Measurements from ENCODE around the gene EIF2S3B. TPM values are rescaled to one million over a fixed set of nuclear protein-coding genes. Genes with fewer than 3 reads are reported as not detected.

The EIF2S3B gene
- total RNA-seq, 3 donors from 2014 or later (not counting 1 experiment from before 2014, with no cell fraction given), result 0.88 TPM; not detected in 2

DNA sequence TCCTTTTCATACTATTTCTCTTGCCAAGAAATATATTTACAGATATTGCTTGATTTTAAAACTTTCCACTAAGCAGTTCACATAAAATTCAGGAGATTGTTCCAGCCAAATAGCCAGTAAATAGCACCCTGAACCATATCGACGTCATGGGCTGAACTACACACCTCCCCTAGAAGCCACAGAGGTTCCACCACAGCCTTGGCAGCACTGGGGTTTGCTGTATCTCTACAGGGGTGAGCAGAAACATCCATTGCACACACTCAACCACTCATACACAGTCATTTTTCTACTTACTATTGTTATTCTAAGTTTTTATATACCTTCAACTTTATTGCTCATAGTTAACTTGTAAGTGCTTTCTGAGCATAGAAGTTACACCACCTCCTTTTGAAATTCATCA, 8.1 kb upstream of the EIF2S3B start:
- Mint-ChIP-seq H3K27ac (peak overlapping the region; percentile 84 to 93), H3K4me1 (peaks cover 33 to 36% of the 10 kb centered on the region in 2 donors), H3K9me3 (no peaks in the 10 kb centered on the region), H3K27me3 (ENCODE audit: low read depth in 2 of 2) (no peaks in the 10 kb centered on the region), H3K36me3 (no peaks in the 10 kb centered on the region), H3K4me3 (peak overlapping the region; percentile 77)
- Histone ChIP-seq H3K4me1 (ENCODE audit: control insufficient read depth, insufficient read depth, low read length) (peaks cover 7% of the 10 kb centered on the region), H3K27me3 (ENCODE audit: control insufficient read depth, insufficient read depth, low read length) (no peaks in the 10 kb centered on the region), H3K9me3 (ENCODE audit: control insufficient read depth, insufficient read depth, low read length) (no peaks in the 10 kb centered on the region), H3K4me3 (ENCODE audit: low read length) (no peak overlapping the region), H3K27ac (ENCODE audit: low read length) (peak overlapping the region; percentile 65), H3K36me3 (ENCODE audit: control insufficient read depth, insufficient read depth, low read length) (no peaks in the 10 kb centered on the region)
- DNase-seq, result peak; percentile 65 to 79
- intact Hi-C loops (cut with micrococcal nuclease), result loop anchor here (1.0 to 5.0 kb wide), 5 partner anchors 44 to 285 kb away; partner anchors contain the start of genes GABARAPL1 and KLRC1
- TF ChIP-seq, protein P1, sequence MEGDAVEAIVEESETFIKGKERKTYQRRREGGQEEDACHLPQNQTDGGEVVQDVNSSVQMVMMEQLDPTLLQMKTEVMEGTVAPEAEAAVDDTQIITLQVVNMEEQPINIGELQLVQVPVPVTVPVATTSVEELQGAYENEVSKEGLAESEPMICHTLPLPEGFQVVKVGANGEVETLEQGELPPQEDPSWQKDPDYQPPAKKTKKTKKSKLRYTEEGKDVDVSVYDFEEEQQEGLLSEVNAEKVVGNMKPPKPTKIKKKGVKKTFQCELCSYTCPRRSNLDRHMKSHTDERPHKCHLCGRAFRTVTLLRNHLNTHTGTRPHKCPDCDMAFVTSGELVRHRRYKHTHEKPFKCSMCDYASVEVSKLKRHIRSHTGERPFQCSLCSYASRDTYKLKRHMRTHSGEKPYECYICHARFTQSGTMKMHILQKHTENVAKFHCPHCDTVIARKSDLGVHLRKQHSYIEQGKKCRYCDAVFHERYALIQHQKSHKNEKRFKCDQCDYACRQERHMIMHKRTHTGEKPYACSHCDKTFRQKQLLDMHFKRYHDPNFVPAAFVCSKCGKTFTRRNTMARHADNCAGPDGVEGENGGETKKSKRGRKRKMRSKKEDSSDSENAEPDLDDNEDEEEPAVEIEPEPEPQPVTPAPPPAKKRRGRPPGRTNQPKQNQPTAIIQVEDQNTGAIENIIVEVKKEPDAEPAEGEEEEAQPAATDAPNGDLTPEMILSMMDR (IDR thresholded peaks at IDR 0.05), result no peak
- WGBS (ENCODE audit: insufficient coverage), result 46% methylated on average over 2 of the region's 2 CpGs
- ATAC-seq, result peak; percentile 94 to 100 (median 96)

DNA sequence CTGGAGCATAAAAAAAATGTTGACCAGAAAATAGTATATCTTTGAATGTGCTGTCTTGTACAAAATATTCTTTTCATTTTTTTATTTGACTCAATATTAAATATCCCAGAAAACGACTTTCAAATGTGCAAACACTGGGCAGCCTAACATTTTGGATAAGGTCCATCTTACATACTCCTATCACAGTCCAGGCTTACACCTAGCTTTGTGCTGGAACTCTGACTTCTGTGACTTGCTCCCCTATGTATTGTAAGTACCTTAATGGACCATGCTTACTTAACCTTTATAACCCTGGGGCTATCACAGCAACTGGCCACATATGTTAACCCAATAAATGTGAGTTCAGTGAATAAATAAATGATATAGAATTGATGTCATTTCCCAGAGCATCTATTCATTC, 7.6 kb upstream of the EIF2S3B start:
- peak overlapping the region; percentile 65 for H3K27ac ChIP-seq (ENCODE audit: low read length)

DNA sequence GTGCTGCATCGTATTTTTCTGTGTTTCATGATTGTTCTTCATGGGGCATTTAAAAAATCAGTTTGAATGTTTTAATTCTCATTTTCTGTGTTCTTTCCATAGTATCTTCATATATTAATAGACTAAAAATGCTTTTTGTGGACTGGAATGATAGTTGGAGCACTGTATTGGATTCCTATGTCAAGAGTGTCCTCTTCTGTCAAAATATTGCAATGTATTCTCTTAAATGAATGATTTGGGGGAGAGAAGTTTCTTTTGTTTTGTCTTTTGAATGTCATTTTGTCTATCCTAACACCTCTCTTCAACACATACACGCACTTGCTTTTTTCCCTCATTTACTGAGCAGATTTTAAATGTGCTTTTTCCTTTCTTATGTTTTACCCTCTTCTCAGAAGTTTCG, 4.7 kb upstream of the EIF2S3B start:
- H3K4me3 Mint-ChIP-seq, result no peak overlapping the region
- no peaks in the 10 kb centered on the region for H3K9me3 Mint-ChIP-seq
- TF ChIP-seq, protein P1 (IDR thresholded peaks at IDR 0.05), result peak; percentile 28
- Histone ChIP-seq H3K27ac (ENCODE audit: low read length) (no peak overlapping the region), H3K9me3 (ENCODE audit: control insufficient read depth, insufficient read depth, low read length) (no peaks in the 10 kb centered on the region), H3K27me3 (ENCODE audit: control insufficient read depth, insufficient read depth, low read length) (no peaks in the 10 kb centered on the region), H3K4me3 (ENCODE audit: low read length) (no peak overlapping the region), H3K36me3 (ENCODE audit: control insufficient read depth, insufficient read depth, low read length) (no peaks in the 10 kb centered on the region), H3K4me1 (ENCODE audit: control insufficient read depth, insufficient read depth, low read length) (peaks cover 7% of the 10 kb centered on the region)
- DNase-seq (peak in 1 of 2 donors; percentile 31), ATAC-seq (no peak)
- peaks cover 0 to under 1% of the 10 kb centered on the region in 2 donors for H3K27me3 Mint-ChIP-seq (ENCODE audit: low read depth in 2 of 2)
- intact Hi-C loops (cut with micrococcal nuclease), result loop anchor here (1.0 kb wide), 1 partner anchor 348 kb away; no protein-coding TSS in a partner anchor
- peaks cover 28% of the 10 kb centered on the region in 2 donors for H3K4me1 Mint-ChIP-seq
- no peak overlapping the region for H3K27ac Mint-ChIP-seq
- H3K36me3 Mint-ChIP-seq, result no peaks in the 10 kb centered on the region
- WGBS (ENCODE audit: insufficient coverage), result 39% methylated on average over 2 of the region's 3 CpGs

More for the DNA sequence above, 7.6 kb upstream of the EIF2S3B start:
- Mint-ChIP-seq H3K27ac (peak overlapping the region; percentile 84 to 93), H3K27me3 (ENCODE audit: low read depth in 2 of 2) (no peaks in the 10 kb centered on the region), H3K9me3 (no peaks in the 10 kb centered on the region), H3K36me3 (no peaks in the 10 kb centered on the region), H3K4me1 (peaks cover 33 to 36% of the 10 kb centered on the region in 2 donors), H3K4me3 (no peak overlapping the region)
- Histone ChIP-seq H3K27me3 (ENCODE audit: control insufficient read depth, insufficient read depth, low read length) (no peaks in the 10 kb centered on the region), H3K4me1 (ENCODE audit: control insufficient read depth, insufficient read depth, low read length) (peaks cover 7% of the 10 kb centered on the region), H3K4me3 (ENCODE audit: low read length) (no peak overlapping the region), H3K9me3 (ENCODE audit: control insufficient read depth, insufficient read depth, low read length) (no peaks in the 10 kb centered on the region), H3K36me3 (ENCODE audit: control insufficient read depth, insufficient read depth, low read length) (no peaks in the 10 kb centered on the region)
- TF ChIP-seq, protein P1 (IDR thresholded peaks at IDR 0.05), result no peak
- peak; percentile 16 to 42 (median 29) for ATAC-seq
- WGBS (ENCODE audit: insufficient coverage), result 69% methylated on average over 1 of the region's 1 CpG
- intact Hi-C loops (cut with micrococcal nuclease), result loop anchor here (5.0 kb wide), 4 partner anchors 54 to 286 kb away; partner anchors contain the start of gene GABARAPL1
- peak in 1 of 2 donors; percentile 8 for DNase-seq

DNA sequence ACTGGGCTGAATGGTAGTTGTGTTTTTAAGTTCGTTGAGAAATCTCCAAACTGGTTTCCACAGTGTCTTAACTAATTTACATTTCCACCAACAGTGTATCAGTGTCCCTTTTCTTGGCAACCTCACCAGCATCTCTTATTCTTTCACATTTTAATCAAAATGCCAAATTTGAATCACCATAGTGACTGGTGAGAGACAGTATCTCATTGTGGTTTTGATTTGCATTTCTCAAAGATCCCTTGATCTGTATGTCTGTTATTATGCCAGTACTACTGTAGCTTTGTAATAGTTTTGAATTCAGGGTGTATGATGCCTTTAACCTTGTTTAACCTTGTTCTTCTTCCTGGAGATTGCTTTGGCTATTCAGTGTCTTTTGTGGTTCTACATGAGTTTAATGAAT, 2.2 kb upstream of the EIF2S3B start:
- no peaks in the 10 kb centered on the region for H3K36me3 Mint-ChIP-seq
- H3K4me3 Mint-ChIP-seq, result no peak overlapping the region
- H3K4me1 ChIP-seq (ENCODE audit: control insufficient read depth, insufficient read depth, low read length), result peaks cover 3% of the 10 kb centered on the region
- H3K27me3 ChIP-seq (ENCODE audit: control insufficient read depth, insufficient read depth, low read length), result no peaks in the 10 kb centered on the region
- no peak overlapping the region for H3K4me3 ChIP-seq (ENCODE audit: low read length)
- H3K4me1 Mint-ChIP-seq, result peaks cover 15 to 16% of the 10 kb centered on the region in 2 donors
- WGBS (ENCODE audit: insufficient coverage), result no CpG with 5 or more reads among the region's 1 CpG
- H3K36me3 ChIP-seq (ENCODE audit: control insufficient read depth, insufficient read depth, low read length), result no peaks in the 10 kb centered on the region
- ATAC-seq (no peak), DNase-seq (peak in 1 of 2 donors; percentile 35)
- H3K27ac ChIP-seq (ENCODE audit: low read length), result no peak overlapping the region
- H3K9me3 ChIP-seq (ENCODE audit: control insufficient read depth, insufficient read depth, low read length), result no peaks in the 10 kb centered on the region
- no peak overlapping the region for H3K27ac Mint-ChIP-seq
- intact Hi-C loops (cut with micrococcal nuclease), result no loop called here
- H3K9me3 Mint-ChIP-seq, result no peaks in the 10 kb centered on the region
- TF ChIP-seq, protein P1 (IDR thresholded peaks at IDR 0.05), result no peak
- peaks cover 0 to 12% of the 10 kb centered on the region in 2 donors for H3K27me3 Mint-ChIP-seq (ENCODE audit: low read depth in 2 of 2)
